Vagina (tissue), 2 donors: ENCODE results near the gene PNLIPRP1. TPM values are rescaled to one million over a fixed set of nuclear protein-coding genes. Genes with fewer than 3 reads are reported as not detected.

ENCODE experiments used
- DNase-seq, 2 donors: peaks; one replicate each; pipeline ENCODE4 v3.0.0-alpha.2; 2017; ENCODE audit errors: extremely low spot score in 2 of 2
- H3K27ac ChIP-seq: fragments of 200-600 bp; sonication (generic); one replicate; pipeline ENCODE4 v1.5.1; 2019
- H3K27me3 ChIP-seq: fragments of 200-600 bp; sonication (generic); one replicate; pipeline ENCODE4 v1.5.1; 2019
- H3K36me3 ChIP-seq, 2 donors: fragments of 200-600 bp; sonication (generic); one replicate each; pipeline ENCODE4 v1.5.1; 2017 to 2019
- H3K4me1 ChIP-seq: fragments of 200-600 bp; sonication (generic); one replicate; pipeline ENCODE4 v1.5.1; 2019
- H3K4me3 ChIP-seq, 2 donors: fragments of 200-600 bp; sonication (generic); 1 replicate in 1 of 2; 2 replicates in 1 of 2; pipeline ENCODE4 v1.5.1; 2016 to 2019
- H3K9me3 ChIP-seq: fragments of 200-600 bp; sonication (generic); one replicate; pipeline ENCODE4 v1.5.1; 2019
- CTCF ChIP-seq, 3 experiments: fragments of 450-650 bp in 2 of 3; fragments of 200-600 bp in 1 of 3; sonication (generic) in 1 of 3; IDR thresholded peaks; one replicate each; pipeline ENCODE4 v1.5.1; 2017 to 2019; ENCODE audit warnings: antibody characterized with exemption in 3 of 3, mild to moderate bottlenecking in 2 of 3, moderate library complexity in 2 of 3
- POLR2A ChIP-seq, 2 donors: fragments of 450-650 bp; IDR thresholded peaks; one replicate each; pipeline ENCODE4 v1.6.1; 2017; ENCODE audit warnings: antibody characterized with exemption in 2 of 2, mild to moderate bottlenecking in 2 of 2, moderate library complexity in 2 of 2
- POLR2AphosphoS5 ChIP-seq, 2 donors: sonication (generic); formaldehyde crosslinking; IDR thresholded peaks; one replicate each; pipeline ENCODE4 v1.9.0; 2017; ENCODE audit warnings: antibody characterized with exemption in 2 of 2, mild to moderate bottlenecking in 2 of 2, low read depth in 1 of 2; ENCODE audit not compliant: insufficient read depth in 1 of 2
- intact Hi-C: fragments of 100-400 bp; cut with DNase I; formaldehyde crosslinking; loops from one replicate; pipeline ENCODE4 v1.15.1; 2023
- total RNA-seq: library from RNA; depleted of rRNA; stranded (reverse); fragments of >200 nt; gene quantifications from one replicate; pipeline ENCODE4 v1.2.3, GENCODE V29; 2016

Gene PNLIPRP1
- total RNA-seq, 1 donor from 2014 or later: not detected

- Histone ChIP-seq H3K9me3 (no peaks in the 10 kb centered on the region), H3K27me3 (no peaks in the 10 kb centered on the region), H3K36me3 (no peaks in the 10 kb centered on the region), H3K4me3 (no peak overlapping the region), H3K4me1 (no peaks in the 10 kb centered on the region), H3K27ac (no peak overlapping the region)
- no peak for DNase-seq
- intact Hi-C loops: no loop called here
- TF ChIP-seq POLR2A (IDR thresholded peaks at IDR 0.05) (no peak), CTCF (IDR thresholded peaks at IDR 0.05) (no peak), POLR2AphosphoS5 (IDR thresholded peaks at IDR 0.05; ENCODE audit: insufficient read depth in 1 of 2, low read depth in 1 of 2) (no peak)
Measured at GRCh38 chr10:116629340-116629739, 38.6 kb downstream of the PNLIPRP1 start.

DNA sequence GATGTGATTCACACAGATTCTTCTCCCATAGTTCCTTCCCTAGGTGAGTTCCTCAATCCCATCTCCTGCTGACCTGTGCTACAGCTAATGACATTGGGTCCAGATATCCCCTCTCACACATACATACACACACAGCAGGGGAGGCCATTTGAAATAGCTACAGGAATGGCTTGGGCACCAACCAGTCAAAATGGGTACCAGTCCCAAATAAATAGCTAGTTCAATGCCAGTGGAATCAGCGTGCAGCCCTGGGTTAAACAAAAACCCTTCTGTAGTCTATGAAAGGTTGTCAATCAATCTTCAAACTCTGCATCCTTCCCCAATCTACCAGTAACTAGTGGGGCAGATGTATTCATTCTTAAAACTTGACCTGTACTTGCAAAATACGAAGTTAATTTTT is 39.3 kb downstream of the PNLIPRP1 start:
- intact Hi-C loops: no loop called here
- no peak for TF ChIP-seq CTCF (IDR thresholded peaks at IDR 0.05)
- no peak for TF ChIP-seq POLR2AphosphoS5 (IDR thresholded peaks at IDR 0.05; ENCODE audit: insufficient read depth in 1 of 2, low read depth in 1 of 2)
- no peak for TF ChIP-seq POLR2A (IDR thresholded peaks at IDR 0.05)
- no peaks in the 10 kb centered on the region for H3K36me3 ChIP-seq

DNA sequence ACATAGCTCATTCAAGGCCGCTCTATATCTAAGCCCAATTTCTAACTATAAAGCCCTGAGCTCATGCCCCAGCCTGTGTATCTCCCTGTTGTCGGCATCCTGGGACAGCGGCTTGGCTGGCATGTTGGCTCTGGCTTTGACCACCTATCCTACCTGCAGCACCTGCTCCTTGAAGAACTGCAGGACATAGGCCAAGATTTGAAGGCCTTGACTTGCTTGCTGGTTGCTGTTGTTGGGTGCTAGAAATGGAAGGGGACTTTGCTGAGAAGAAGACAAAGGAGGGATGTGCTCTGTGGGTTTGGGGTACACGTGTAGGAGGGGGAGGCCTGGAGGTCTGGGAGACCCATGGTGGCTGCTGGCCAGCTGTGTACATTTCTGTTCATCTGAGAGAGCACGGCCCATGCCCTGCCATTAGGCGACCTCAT is 41.1 kb downstream of the PNLIPRP1 start:
- Histone ChIP-seq H3K4me3 (no peak overlapping the region), H3K36me3 (no peaks in the 10 kb centered on the region), H3K9me3 (no peaks in the 10 kb centered on the region), H3K27ac (no peak overlapping the region), H3K27me3 (no peaks in the 10 kb centered on the region), H3K4me1 (no peaks in the 10 kb centered on the region)
- intact Hi-C loops: no loop called here
- TF ChIP-seq CTCF (IDR thresholded peaks at IDR 0.05) (no peak), POLR2AphosphoS5 (IDR thresholded peaks at IDR 0.05; ENCODE audit: insufficient read depth in 1 of 2, low read depth in 1 of 2) (no peak), POLR2A (IDR thresholded peaks at IDR 0.05) (no peak)
- no peak for DNase-seq

More for the DNA sequence above, 39.3 kb downstream of the PNLIPRP1 start:
- no peaks in the 10 kb centered on the region for H3K4me1 ChIP-seq
- no peaks in the 10 kb centered on the region for H3K27me3 ChIP-seq
- no peak overlapping the region for H3K27ac ChIP-seq
- DNase-seq: no peak
- H3K4me3 ChIP-seq: no peak overlapping the region
- no peaks in the 10 kb centered on the region for H3K9me3 ChIP-seq

- intact Hi-C loops: no loop called here
- no peaks in the 10 kb centered on the region for H3K9me3 ChIP-seq
- no peak overlapping the region for H3K27ac ChIP-seq
- H3K4me1 ChIP-seq: no peaks in the 10 kb centered on the region
- H3K36me3 ChIP-seq: no peaks in the 10 kb centered on the region
- TF ChIP-seq POLR2AphosphoS5 (IDR thresholded peaks at IDR 0.05; ENCODE audit: insufficient read depth in 1 of 2, low read depth in 1 of 2): no peak
- no peak for TF ChIP-seq POLR2A (IDR thresholded peaks at IDR 0.05)
- TF ChIP-seq CTCF (IDR thresholded peaks at IDR 0.05): no peak
- no peaks in the 10 kb centered on the region for H3K27me3 ChIP-seq
- H3K4me3 ChIP-seq: no peak overlapping the region
- no peak for DNase-seq
Measured at GRCh38 chr10:116632596-116633215, 41.9 kb downstream of the PNLIPRP1 start.

DNA sequence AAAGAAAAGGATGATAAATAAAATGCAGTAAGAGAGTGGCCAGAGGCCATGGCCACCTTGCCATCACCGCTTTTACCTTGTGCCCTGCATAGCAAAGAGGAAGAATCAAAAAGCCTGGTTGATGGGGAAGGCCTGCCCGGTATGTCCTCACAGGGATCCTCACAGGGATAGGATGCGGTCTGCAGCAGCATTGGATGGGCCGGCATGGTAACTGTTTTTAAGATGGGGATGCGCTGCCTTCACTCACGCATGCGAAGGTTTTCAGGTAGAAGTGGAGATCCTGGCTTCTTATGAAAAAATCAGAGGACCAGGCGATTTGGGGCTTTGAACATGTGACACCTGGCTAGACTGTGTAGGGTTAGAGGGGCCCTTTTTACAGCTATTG is 42.4 kb downstream of the PNLIPRP1 start:
- Histone ChIP-seq H3K27ac (no peak overlapping the region), H3K27me3 (no peaks in the 10 kb centered on the region), H3K9me3 (no peaks in the 10 kb centered on the region), H3K36me3 (no peaks in the 10 kb centered on the region), H3K4me3 (no peak overlapping the region), H3K4me1 (no peaks in the 10 kb centered on the region)
- no peak for TF ChIP-seq POLR2A (IDR thresholded peaks at IDR 0.05)
- DNase-seq: no peak
- intact Hi-C loops: no loop called here
